Choroid plexus epithelial cell (primary cell): Measurements from ENCODE around the gene POU2AF3.

Experiments
- DNase-seq: peaks from one replicate; pipeline ENCODE4 v3.0.0-alpha.2; 2010; ENCODE audit warnings: low read depth
- H3K4me3 ChIP-seq: 2 replicates; pipeline ENCODE4 v1.5.1; 2011; ENCODE audit warnings: low read depth, mild to moderate bottlenecking, control low read depth, low read length, moderate library complexity
- CTCF ChIP-seq: conservative IDR thresholded peaks from 2 replicates; pipeline ENCODE4 v1.5.1; 2011; ENCODE audit warnings: low read depth, mild to moderate bottlenecking, control low read depth, inconsistent platforms, low read length, moderate library complexity

POU2AF3 gene

GRCh38 chr11:111356660-111357048 is 58.3 kb downstream of the POU2AF3 start:
- H3K4me3 ChIP-seq, result no peak overlapping the region
- DNase-seq, result no peak
- no peak for TF ChIP-seq CTCF

DNA sequence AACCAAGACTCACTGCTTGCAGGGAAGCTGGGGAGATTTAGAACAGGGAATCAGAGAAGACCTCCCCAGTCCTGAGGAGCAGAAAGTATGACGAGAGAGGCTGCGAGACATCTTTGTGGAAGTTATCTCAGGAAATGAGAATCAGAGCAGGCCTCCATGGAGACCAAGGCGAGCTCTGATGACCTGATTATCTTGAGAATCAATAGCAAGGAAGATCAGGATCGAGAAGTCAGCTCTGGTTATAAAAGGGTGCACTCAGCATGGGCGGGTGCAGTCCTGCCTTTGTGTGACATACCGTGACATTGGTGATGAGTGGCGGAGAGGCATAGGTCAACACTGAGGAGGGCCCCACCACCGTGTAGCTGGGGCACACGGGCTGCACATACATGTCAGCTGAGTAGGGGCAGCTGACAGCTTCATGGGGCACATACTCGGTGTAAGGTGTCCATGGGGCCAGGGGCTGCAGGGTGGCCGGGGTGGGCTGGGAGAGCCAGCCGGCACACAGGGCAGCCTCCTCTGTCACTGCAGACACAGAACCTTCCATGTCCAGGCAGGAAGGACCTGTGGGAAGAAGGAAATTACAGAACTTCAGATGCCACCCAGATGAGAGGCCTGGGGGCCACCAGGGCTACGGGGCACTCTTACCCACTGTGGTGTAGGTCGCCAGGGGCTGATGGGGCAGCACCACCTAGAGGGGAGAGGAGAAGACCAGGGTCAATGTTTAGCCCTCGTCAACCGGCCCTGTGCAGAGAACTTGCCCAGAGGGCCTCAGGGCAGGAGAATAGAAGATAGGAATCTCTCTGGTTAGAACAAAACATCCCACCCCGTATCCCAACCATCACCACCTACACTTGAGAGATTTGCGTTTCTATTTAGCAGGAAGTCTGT is 59.0 kb downstream of the POU2AF3 start:
- TF ChIP-seq CTCF, result no peak
- H3K4me3 ChIP-seq, result no peak overlapping the region
- DNase-seq, result no peak
